ENCODE measurements around the gene IQCN.

The IQCN gene

GRCh38 chr19:18281082-18282020, 7.1 kb upstream of the IQCN start, which contains the start of gene JUND:
Gene JUND (minus strand): TSS chr19:18281622. CDS start chr19:18281484, 138 bp downstream.
- TF ChIP-seq POLR2AphosphoS5 (IDR thresholded peaks at IDR 0.05; ENCODE audit: low read depth, low read length) (peak; percentile 79), TAF1 (IDR thresholded peaks at IDR 0.05; ENCODE audit: borderline replicate concordance, insufficient read depth, low read length) (peak; percentile 88), SIN3A (IDR thresholded peaks at IDR 0.05; ENCODE audit: borderline replicate concordance, insufficient read depth, low read length) (peak; percentile 19; the same call in 1 of the 2 replicates), FOXP2 (optimal IDR thresholded peaks at IDR 0.05; ENCODE audit: borderline replicate concordance, extremely low read depth, extremely low read length, insufficient read depth) (peak; percentile 100)
- TF ChIP-seq, protein P1, sequence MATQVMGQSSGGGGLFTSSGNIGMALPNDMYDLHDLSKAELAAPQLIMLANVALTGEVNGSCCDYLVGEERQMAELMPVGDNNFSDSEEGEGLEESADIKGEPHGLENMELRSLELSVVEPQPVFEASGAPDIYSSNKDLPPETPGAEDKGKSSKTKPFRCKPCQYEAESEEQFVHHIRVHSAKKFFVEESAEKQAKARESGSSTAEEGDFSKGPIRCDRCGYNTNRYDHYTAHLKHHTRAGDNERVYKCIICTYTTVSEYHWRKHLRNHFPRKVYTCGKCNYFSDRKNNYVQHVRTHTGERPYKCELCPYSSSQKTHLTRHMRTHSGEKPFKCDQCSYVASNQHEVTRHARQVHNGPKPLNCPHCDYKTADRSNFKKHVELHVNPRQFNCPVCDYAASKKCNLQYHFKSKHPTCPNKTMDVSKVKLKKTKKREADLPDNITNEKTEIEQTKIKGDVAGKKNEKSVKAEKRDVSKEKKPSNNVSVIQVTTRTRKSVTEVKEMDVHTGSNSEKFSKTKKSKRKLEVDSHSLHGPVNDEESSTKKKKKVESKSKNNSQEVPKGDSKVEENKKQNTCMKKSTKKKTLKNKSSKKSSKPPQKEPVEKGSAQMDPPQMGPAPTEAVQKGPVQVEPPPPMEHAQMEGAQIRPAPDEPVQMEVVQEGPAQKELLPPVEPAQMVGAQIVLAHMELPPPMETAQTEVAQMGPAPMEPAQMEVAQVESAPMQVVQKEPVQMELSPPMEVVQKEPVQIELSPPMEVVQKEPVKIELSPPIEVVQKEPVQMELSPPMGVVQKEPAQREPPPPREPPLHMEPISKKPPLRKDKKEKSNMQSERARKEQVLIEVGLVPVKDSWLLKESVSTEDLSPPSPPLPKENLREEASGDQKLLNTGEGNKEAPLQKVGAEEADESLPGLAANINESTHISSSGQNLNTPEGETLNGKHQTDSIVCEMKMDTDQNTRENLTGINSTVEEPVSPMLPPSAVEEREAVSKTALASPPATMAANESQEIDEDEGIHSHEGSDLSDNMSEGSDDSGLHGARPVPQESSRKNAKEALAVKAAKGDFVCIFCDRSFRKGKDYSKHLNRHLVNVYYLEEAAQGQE (IDR thresholded peaks at IDR 0.05; ENCODE audit: insufficient read depth in 1 of 2, low read depth in 2 of 2, low read length in 2 of 2) = peak in 1 of 2 experiments; percentile 42; a peak in 1 of 4 replicates

DNA sequence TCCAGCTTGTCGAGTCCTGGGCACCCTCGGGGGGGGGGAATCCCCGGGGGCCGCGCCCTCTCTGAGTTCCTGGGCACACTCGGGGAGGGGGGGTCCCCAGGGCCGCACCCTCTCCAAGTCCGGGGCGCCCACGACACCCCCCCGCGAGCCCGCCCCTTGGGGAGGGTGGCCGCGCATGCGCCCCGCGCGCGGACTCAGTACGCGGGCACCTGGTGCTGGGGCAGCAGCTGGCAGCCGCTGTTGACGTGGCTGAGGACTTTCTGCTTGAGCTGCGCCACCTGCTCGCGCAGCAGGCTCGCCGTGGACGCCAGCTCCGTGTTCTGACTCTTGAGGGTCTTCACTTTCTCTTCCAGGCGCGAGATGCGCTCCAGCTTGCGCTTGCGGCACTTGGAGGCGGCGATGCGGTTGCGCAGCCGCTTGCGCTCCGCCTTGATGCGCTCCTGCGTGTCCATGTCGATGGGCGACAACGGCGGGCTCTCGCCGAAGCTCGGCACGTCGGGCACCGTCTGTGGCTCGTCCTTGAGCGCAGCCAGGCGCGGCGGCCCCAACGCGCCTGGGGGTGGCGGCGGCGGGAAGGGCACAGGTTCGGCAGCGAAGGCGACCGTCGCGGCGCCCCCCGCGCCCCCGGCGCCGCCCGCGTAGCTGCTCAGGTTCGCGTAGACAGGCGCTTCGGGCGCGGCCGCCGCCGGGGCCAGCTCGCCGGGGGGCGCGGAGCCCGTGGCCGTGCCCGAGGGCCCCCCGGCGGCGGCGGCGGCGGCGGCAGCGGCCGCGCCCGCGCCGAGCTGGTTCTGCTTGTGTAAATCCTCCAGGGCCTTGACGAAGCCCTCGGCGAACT, 6.2 kb upstream of the IQCN start:
- TF ChIP-seq SIN3A (IDR thresholded peaks at IDR 0.05; ENCODE audit: borderline replicate concordance, insufficient read depth, low read length) (no peak), TAF1 (IDR thresholded peaks at IDR 0.05; ENCODE audit: borderline replicate concordance, insufficient read depth, low read length) (no peak), POLR2AphosphoS5 (IDR thresholded peaks at IDR 0.05; ENCODE audit: low read depth, low read length) (no peak; the same call in 1 of the 2 replicates), FOXP2 (optimal IDR thresholded peaks at IDR 0.05; ENCODE audit: borderline replicate concordance, extremely low read depth, extremely low read length, insufficient read depth) (peak; percentile 30)
- TF ChIP-seq, protein P1 (IDR thresholded peaks at IDR 0.05; ENCODE audit: insufficient read depth in 1 of 2, low read depth in 2 of 2, low read length in 2 of 2) = no peak

DNA sequence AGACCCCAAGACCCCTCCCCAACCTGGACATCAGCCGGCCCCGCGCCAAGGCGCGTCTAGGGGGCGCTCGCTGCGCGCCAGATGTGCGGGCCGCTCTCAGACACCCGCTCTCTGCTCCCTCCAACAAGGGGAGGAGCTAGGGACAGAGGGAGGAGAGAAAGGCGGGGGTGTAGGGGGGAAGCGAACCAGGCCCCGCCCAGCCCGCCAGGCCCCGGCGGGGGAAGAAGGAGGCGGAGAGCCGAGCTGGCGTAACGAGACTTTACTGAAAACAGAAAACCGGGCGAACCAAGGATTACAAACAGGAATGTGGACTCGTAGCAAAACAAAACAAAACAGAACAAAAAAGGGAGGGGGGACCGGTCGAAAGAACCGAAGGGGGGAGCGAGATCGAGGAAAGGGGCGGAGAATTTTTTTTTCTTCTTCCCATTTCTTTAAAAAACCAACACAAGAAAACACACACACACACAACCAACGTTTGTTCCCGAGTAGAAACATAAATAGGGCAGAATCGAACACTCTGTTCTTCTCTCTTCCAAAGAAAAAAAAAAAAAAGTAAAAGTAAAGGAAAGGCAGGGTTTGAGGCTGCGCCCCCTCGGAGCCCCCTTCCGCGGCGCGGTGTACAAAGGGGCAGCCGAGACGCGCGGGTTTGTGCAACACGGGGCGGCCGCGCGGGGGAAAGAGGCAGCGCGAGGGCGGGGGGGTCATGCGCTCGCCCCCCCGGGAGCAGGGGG, 5.4 kb upstream of the IQCN start:
- peak; percentile 68 for TF ChIP-seq POLR2AphosphoS5 (IDR thresholded peaks at IDR 0.05; ENCODE audit: low read depth, low read length)
- peak; percentile 53 for TF ChIP-seq FOXP2 (optimal IDR thresholded peaks at IDR 0.05; ENCODE audit: borderline replicate concordance, extremely low read depth, extremely low read length, insufficient read depth)
- no peak for TF ChIP-seq TAF1 (IDR thresholded peaks at IDR 0.05; ENCODE audit: borderline replicate concordance, insufficient read depth, low read length)
- TF ChIP-seq SIN3A (IDR thresholded peaks at IDR 0.05; ENCODE audit: borderline replicate concordance, insufficient read depth, low read length) = no peak
- TF ChIP-seq, protein P1 (IDR thresholded peaks at IDR 0.05; ENCODE audit: insufficient read depth in 1 of 2, low read depth in 2 of 2, low read length in 2 of 2) = 0 out of 4 replicates have a peak, but pooled peaks of 1 of the 2 experiments have one; percentile 37

- TF ChIP-seq FOXP2 (optimal IDR thresholded peaks at IDR 0.05; ENCODE audit: borderline replicate concordance, extremely low read depth, extremely low read length, insufficient read depth) (no peak), TAF1 (IDR thresholded peaks at IDR 0.05; ENCODE audit: borderline replicate concordance, insufficient read depth, low read length) (no peak), SIN3A (IDR thresholded peaks at IDR 0.05; ENCODE audit: borderline replicate concordance, insufficient read depth, low read length) (no peak), POLR2AphosphoS5 (IDR thresholded peaks at IDR 0.05; ENCODE audit: low read depth, low read length) (no peak)
- TF ChIP-seq, protein P1 (IDR thresholded peaks at IDR 0.05; ENCODE audit: insufficient read depth in 1 of 2, low read depth in 2 of 2, low read length in 2 of 2) = no peak
Measured at GRCh38 chr19:18279266-18279515, 4.9 kb upstream of the IQCN start.

Data from PFSK-1 (cell line).